GM12878 (cell line): Measurements from ENCODE around the gene ZDHHC19. TPM values are rescaled to one million over a fixed set of nuclear protein-coding genes. Genes with fewer than 3 reads are reported as not detected.

Experiments
- ATAC-seq: fragments of 200-7000 bp; cut with Tn5 transposase; 3 replicates; pipeline ENCODE4 v1.9.1; 2020; ENCODE audit warnings: mild to moderate bottlenecking, moderate library complexity
- BruUV-seq: library from RNA; stranded (reverse); fragments of 400-500 nt; replicated peaks from 2 replicates; lab custom pipeline; 2021; lab: Mats Ljungman, UMichigan
- CTCF ChIA-PET: fragments of 300-600 bp; sonication (Branson Sonifier 250); formaldehyde crosslinking; extraction: SDS; loops from one replicate; lab custom pipeline; 2021; ENCODE audit warnings: inconsistent platforms; lab: Yijun Ruan, JAX
- POLR2A ChIA-PET: fragments of 350-600 bp; formaldehyde crosslinking; extraction: SDS; loops from one replicate; lab custom pipeline; 2021; ENCODE audit warnings: inconsistent platforms; lab: Charles Lee
- RAD21 ChIA-PET: fragments of 300-600 bp; sonication (Branson Sonifier 250); formaldehyde crosslinking; loops from one replicate; lab custom pipeline; 2023; ENCODE audit warnings: antibody characterized with exemption; ENCODE audit not compliant: unreplicated experiment; lab: Charles Lee
- SMC1A ChIA-PET: fragments of 300-600 bp; sonication (Branson Sonifier 250); formaldehyde crosslinking; loops from one replicate; lab custom pipeline; 2023; ENCODE audit not compliant: unreplicated experiment, uncharacterized antibody; lab: Charles Lee
- DNase-seq: peaks from one replicate; pipeline ENCODE4 v3.0.0-alpha.2; 2011; ENCODE audit warnings: low read depth, low spot score
- FAIRE-seq: peaks from 3 replicates; lab custom pipeline; 2011; peaks lifted over from hg19 to GRCh38; lab: Jason Lieb, UNC
- H2AFZ ChIP-seq: 2 replicates; pipeline ENCODE4 v1.6.0; 2011; ENCODE audit warnings: low read depth, low read length, control low read depth; ENCODE audit not compliant: control insufficient read depth
- H3K27ac ChIP-seq: 2 replicates; pipeline ENCODE4 v1.5.1; 2011; ENCODE audit warnings: control low read depth; ENCODE audit not compliant: control insufficient read depth, insufficient read depth
- H3K27me3 ChIP-seq, 2 experiments: replicated peaks in 1 of 2; 2 replicates each; pipeline versions ENCODE4 v1.6.0 to v1.6.1; 2011; ENCODE audit warnings: low read length in 1 of 2; ENCODE audit not compliant: control insufficient read depth in 2 of 2, insufficient read depth in 2 of 2
- H3K36me3 ChIP-seq, 2 experiments: 2 replicates each; pipeline ENCODE4 v1.5.1; 2011; ENCODE audit warnings: low read length in 1 of 2; ENCODE audit not compliant: control insufficient read depth in 2 of 2, insufficient read depth in 2 of 2
- H3K4me1 ChIP-seq: 2 replicates; pipeline ENCODE4 v1.6.1; 2011; ENCODE audit warnings: mild to moderate bottlenecking, low read length, moderate library complexity, mixed read lengths; ENCODE audit not compliant: control insufficient read depth, insufficient read depth
- H3K4me2 ChIP-seq: 2 replicates; pipeline ENCODE4 v1.6.0; 2011; ENCODE audit warnings: control low read depth; ENCODE audit not compliant: control insufficient read depth, insufficient read depth
- H3K4me3 ChIP-seq: fragments of 200-600 bp; sonication (generic); 2 replicates; pipeline ENCODE4 v1.5.1; 2016
- H3K79me2 ChIP-seq: 2 replicates; pipeline ENCODE4 v1.6.0; 2011; ENCODE audit warnings: low read length; ENCODE audit not compliant: control insufficient read depth, insufficient read depth
- H3K9ac ChIP-seq: 2 replicates; pipeline ENCODE4 v1.8.0; 2011; ENCODE audit warnings: low read length, control low read depth, mixed read lengths; ENCODE audit not compliant: control insufficient read depth, insufficient read depth
- H3K9me3 ChIP-seq: replicated peaks from 3 replicates; pipeline ENCODE4 v1.5.1; 2011; ENCODE audit warnings: mild to moderate bottlenecking, low read length; ENCODE audit not compliant: control insufficient read depth, insufficient read depth
- H4K20me1 ChIP-seq: 2 replicates; pipeline ENCODE4 v1.6.0; 2011; ENCODE audit not compliant: control insufficient read depth, insufficient read depth
- BCL11A ChIP-seq: IDR thresholded peaks from 2 replicates; pipeline ENCODE4 v1.6.1; 2011; ENCODE audit warnings: low read depth, low read length
- BRCA1 ChIP-seq: IDR thresholded peaks from 2 replicates; pipeline ENCODE4 v1.6.1; 2011; ENCODE audit warnings: low read depth, low read length, improper control_type of control experiment
- CBFB ChIP-seq: IDR thresholded peaks from 2 replicates; pipeline ENCODE4 v1.6.1; 2016; ENCODE audit warnings: antibody characterized with exemption, low read depth
- CBX3 ChIP-seq: fragments of 200-600 bp; sonication (generic); IDR thresholded peaks from 2 replicates; pipeline ENCODE4 v1.6.1; 2016; ENCODE audit warnings: low read depth, borderline replicate concordance
- CEBPB ChIP-seq, 2 experiments: fragments of 150-350 bp in 1 of 2; IDR thresholded peaks; 2 replicates each; pipeline ENCODE4 v1.6.1; 2012 to 2014; ENCODE audit warnings: low read depth in 2 of 2, low read length in 2 of 2, borderline replicate concordance in 1 of 2, inconsistent platforms in 1 of 2
- FOXM1 ChIP-seq: IDR thresholded peaks from 2 replicates; pipeline ENCODE4 v1.6.1; 2012; ENCODE audit warnings: low read depth, mild to moderate bottlenecking, inconsistent platforms, low read length, moderate library complexity
- HSF1 ChIP-seq: fragments of 150-350 bp; IDR thresholded peaks from 2 replicates; pipeline ENCODE4 v1.6.1; 2014; ENCODE audit warnings: mild to moderate bottlenecking, low read depth, low read length
- IKZF1 ChIP-seq: fragments of 450-650 bp; conservative IDR thresholded peaks from 2 replicates; pipeline ENCODE4 v1.6.1; 2017; ENCODE audit warnings: antibody characterized with exemption, mild to moderate bottlenecking
- IKZF2 ChIP-seq, 2 experiments: fragments of 450-650 bp; IDR thresholded peaks; 2 replicates each; pipeline ENCODE4 v1.6.1; 2017; ENCODE audit warnings: mild to moderate bottlenecking in 2 of 2, moderate library complexity in 2 of 2
- IRF4 ChIP-seq: IDR thresholded peaks from 2 replicates; pipeline ENCODE4 v1.6.1; 2011; ENCODE audit warnings: low read depth, low read length
- MEF2B ChIP-seq: fragments of 450-650 bp; IDR thresholded peaks from 2 replicates; pipeline ENCODE4 v1.6.1; 2018; ENCODE audit warnings: mild to moderate bottlenecking, moderate library complexity; ENCODE audit not compliant: partially characterized antibody, poor library complexity, severe bottlenecking
- MXI1 ChIP-seq: fragments of 150-350 bp; IDR thresholded peaks from 2 replicates; pipeline ENCODE4 v1.6.1; 2011; ENCODE audit warnings: low read depth, mild to moderate bottlenecking, inconsistent platforms, low read length, improper control_type of control experiment
- MYB ChIP-seq: fragments of 150-350 bp; IDR thresholded peaks from 2 replicates; pipeline ENCODE4 v1.6.1; 2014; ENCODE audit warnings: mild to moderate bottlenecking, low read depth, low read length, borderline replicate concordance
- NR2C1 ChIP-seq: fragments of 450-650 bp; IDR thresholded peaks from 2 replicates; pipeline ENCODE4 v1.6.1; 2017; ENCODE audit warnings: antibody characterized with exemption, mild to moderate bottlenecking, moderate library complexity
- POLR2AphosphoS5 ChIP-seq: IDR thresholded peaks from 2 replicates; pipeline ENCODE4 v1.6.1; 2011; ENCODE audit warnings: mild to moderate bottlenecking, low read length, inconsistent platforms
- SPI1 ChIP-seq: IDR thresholded peaks from 2 replicates; pipeline ENCODE4 v1.6.1; 2011; ENCODE audit warnings: low read depth, mild to moderate bottlenecking, low read length, moderate library complexity, borderline replicate concordance; ENCODE audit not compliant: insufficient read depth
- STAT1 ChIP-seq: fragments of 450-650 bp; conservative IDR thresholded peaks from 2 replicates; pipeline ENCODE4 v1.6.1; 2014; ENCODE audit warnings: antibody characterized with exemption, mild to moderate bottlenecking
- TARDBP ChIP-seq: IDR thresholded peaks from 2 replicates; pipeline ENCODE4 v1.6.1; 2016; ENCODE audit warnings: borderline replicate concordance
- YBX1 ChIP-seq: fragments of 450-650 bp; IDR thresholded peaks from 2 replicates; pipeline ENCODE4 v1.6.1; 2016; ENCODE audit warnings: antibody characterized with exemption
- WGBS: methylation state at CpG from one replicate; pipeline ENCODE4 v1.1.6; 2016; ENCODE audit warnings: low lambda C conversion rate; ENCODE audit not compliant: insufficient replicate concordance, insufficient coverage; ENCODE audit errors: missing lambda C conversion rate; 5-methylcytosine and 5-hydroxymethylcytosine counted together
- in situ Hi-C: fragments of 300-500 bp; cut with MboI; formaldehyde crosslinking; loops from 9 replicates; pipeline ENCODE4 v1.14.3; 2018; ENCODE audit warnings: mixed read lengths
- intact Hi-C: fragments of 100-400 bp; cut with micrococcal nuclease; formaldehyde crosslinking; loops from one replicate; pipeline ENCODE4 v1.14.2; 2022; ENCODE audit not compliant: unreplicated experiment
- polyA plus RNA-seq, 11 experiments: library from polyadenylated mRNA; depleted of rRNA in 4 of 11; unstranded in 6 of 11; stranded (reverse) in 5 of 11; fragments of >200 nt; fragmentation: Nextera tagmentation in 4 of 11; fragmentation: Illumina TruSeq in 1 of 11; extraction: Ambion mirVana in 4 of 11; extraction: Trizol in 1 of 11; gene quantifications; 1 replicate in 1 of 11; 2 replicates in 10 of 11; pipeline versions ENCODE4 v1.2.1 to v1.2.3, GENCODE V29; 2011 to 2016; ENCODE audit warnings: inconsistent platforms in 2 of 11, missing spikeins in 2 of 11, low read depth in 1 of 11
- total RNA-seq, 4 experiments: library from RNA; depleted of rRNA in 3 of 4; stranded (reverse); fragments of >200 nt in 3 of 4; fragmentation: Illumina TruSeq in 1 of 4; extraction: Trizol in 1 of 4; gene quantifications; 2 replicates each; pipeline versions ENCODE4 v1.2.1 to v1.2.3, GENCODE V29; 2013 to 2021
- TF ChIP-seq, protein P1 (sequence below): fragments of 450-650 bp; IDR thresholded peaks from 2 replicates; pipeline ENCODE4 v1.6.1; 2018; ENCODE audit warnings: mild to moderate bottlenecking, low read depth, moderate library complexity; ENCODE audit not compliant: partially characterized antibody
- TF ChIP-seq, protein P2 (sequence below): fragments of 450-650 bp; IDR thresholded peaks from 2 replicates; pipeline ENCODE4 v1.6.1; 2017; ENCODE audit warnings: mild to moderate bottlenecking

The ZDHHC19 gene
- total and polyA plus RNA-seq, 10 of the 15 experiments (the other 5 are each of a cell fraction or from before 2014, with no cell fraction given) = 0.26 TPM; not detected in 9

DNA sequence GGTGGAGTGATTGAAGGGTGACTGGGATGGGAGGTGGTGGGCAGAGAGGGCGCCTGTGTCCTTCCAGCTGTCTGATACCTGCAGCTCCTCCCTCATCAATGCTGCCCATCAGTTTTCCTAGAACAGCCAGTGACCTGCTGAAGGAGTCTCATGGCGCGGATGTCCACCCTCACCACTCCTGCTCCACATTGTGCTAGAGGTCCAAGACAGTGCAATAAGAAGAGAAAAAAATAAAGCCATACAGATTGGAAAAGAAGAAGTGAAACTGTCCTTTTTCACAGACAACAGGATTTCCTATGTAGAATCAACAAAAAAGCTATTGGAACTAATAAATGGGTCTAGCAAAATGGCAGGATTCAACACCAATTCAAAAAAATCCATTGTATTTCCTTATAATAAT, 7.4 kb downstream of the ZDHHC19 start:
- no peaks in the 10 kb centered on the region; the same call in 2 of the 3 replicates for H3K9me3 ChIP-seq
- ChIA-PET POLR2A (no interaction called here), RAD21 (interaction anchor here (1.4 kb wide), 1 partner anchor 130 kb away, joined by 4 read pairs; no protein-coding TSS in a partner anchor), CTCF (interaction anchor here (0.5 to 2.4 kb wide), 4 partner anchors 17 to 284 kb away, joined by 3 to 8 read pairs (median 3); no protein-coding TSS in a partner anchor), SMC1A (interaction anchor here (1.2 kb wide), 1 partner anchor 131 kb away, joined by 4 read pairs; no protein-coding TSS in a partner anchor)
- WGBS = 26% methylated on average over 3 of the region's 3 CpGs
- H3K27ac ChIP-seq = no peak overlapping the region
- H3K4me3 ChIP-seq = no peak overlapping the region
- ATAC-seq (peak; percentile 60), FAIRE-seq (no peak), DNase-seq (no peak)
- no TSS peak for BruUV-seq
- H3K27me3 ChIP-seq = no peaks in the 10 kb centered on the region
- no peaks in the 10 kb centered on the region for H3K79me2 ChIP-seq
- no peaks in the 10 kb centered on the region for H3K36me3 ChIP-seq
- in situ Hi-C loops (no loop called here), intact Hi-C loops (no loop called here)
- peaks cover 10% of the 10 kb centered on the region for H3K4me1 ChIP-seq
- no peak overlapping the region for H3K9ac ChIP-seq
- no peak overlapping the region for H3K4me2 ChIP-seq
- H2AFZ ChIP-seq = no peak overlapping the region
- no peaks in the 10 kb centered on the region for H4K20me1 ChIP-seq
- no peak for TF ChIP-seq CEBPB (IDR thresholded peaks at IDR 0.05; ENCODE audit: borderline replicate concordance in 1 of 2, low read depth in 2 of 2, low read length in 2 of 2)
- TF ChIP-seq MEF2B = no peak
- no peak for TF ChIP-seq BRCA1
- TF ChIP-seq YBX1 = no peak
- TF ChIP-seq MXI1 = no peak
- no peak for TF ChIP-seq IRF4
- no peak for TF ChIP-seq POLR2AphosphoS5
- peak; percentile 88 for TF ChIP-seq SPI1
- no peak for TF ChIP-seq CBFB
- TF ChIP-seq MYB = no peak
- no peak for TF ChIP-seq BCL11A
- TF ChIP-seq, protein P1, sequence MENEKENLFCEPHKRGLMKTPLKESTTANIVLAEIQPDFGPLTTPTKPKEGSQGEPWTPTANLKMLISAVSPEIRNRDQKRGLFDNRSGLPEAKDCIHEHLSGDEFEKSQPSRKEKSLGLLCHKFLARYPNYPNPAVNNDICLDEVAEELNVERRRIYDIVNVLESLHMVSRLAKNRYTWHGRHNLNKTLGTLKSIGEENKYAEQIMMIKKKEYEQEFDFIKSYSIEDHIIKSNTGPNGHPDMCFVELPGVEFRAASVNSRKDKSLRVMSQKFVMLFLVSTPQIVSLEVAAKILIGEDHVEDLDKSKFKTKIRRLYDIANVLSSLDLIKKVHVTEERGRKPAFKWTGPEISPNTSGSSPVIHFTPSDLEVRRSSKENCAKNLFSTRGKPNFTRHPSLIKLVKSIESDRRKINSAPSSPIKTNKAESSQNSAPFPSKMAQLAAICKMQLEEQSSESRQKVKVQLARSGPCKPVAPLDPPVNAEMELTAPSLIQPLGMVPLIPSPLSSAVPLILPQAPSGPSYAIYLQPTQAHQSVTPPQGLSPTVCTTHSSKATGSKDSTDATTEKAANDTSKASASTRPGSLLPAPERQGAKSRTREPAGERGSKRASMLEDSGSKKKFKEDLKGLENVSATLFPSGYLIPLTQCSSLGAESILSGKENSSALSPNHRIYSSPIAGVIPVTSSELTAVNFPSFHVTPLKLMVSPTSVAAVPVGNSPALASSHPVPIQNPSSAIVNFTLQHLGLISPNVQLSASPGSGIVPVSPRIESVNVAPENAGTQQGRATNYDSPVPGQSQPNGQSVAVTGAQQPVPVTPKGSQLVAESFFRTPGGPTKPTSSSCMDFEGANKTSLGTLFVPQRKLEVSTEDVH = no peak
- TF ChIP-seq HSF1 = no peak
- no peak for TF ChIP-seq STAT1
- TF ChIP-seq IKZF1 = 0 out of 2 replicates have a peak, but pooled peaks have one; percentile 18
- TF ChIP-seq CBX3 = no peak
- TF ChIP-seq FOXM1 = no peak
- TF ChIP-seq NR2C1 = no peak
- TF ChIP-seq IKZF2 (IDR thresholded peaks at IDR 0.05) = peak; percentile 36 to 47; a peak in 2 of 4 replicates
- TF ChIP-seq, protein P2, sequence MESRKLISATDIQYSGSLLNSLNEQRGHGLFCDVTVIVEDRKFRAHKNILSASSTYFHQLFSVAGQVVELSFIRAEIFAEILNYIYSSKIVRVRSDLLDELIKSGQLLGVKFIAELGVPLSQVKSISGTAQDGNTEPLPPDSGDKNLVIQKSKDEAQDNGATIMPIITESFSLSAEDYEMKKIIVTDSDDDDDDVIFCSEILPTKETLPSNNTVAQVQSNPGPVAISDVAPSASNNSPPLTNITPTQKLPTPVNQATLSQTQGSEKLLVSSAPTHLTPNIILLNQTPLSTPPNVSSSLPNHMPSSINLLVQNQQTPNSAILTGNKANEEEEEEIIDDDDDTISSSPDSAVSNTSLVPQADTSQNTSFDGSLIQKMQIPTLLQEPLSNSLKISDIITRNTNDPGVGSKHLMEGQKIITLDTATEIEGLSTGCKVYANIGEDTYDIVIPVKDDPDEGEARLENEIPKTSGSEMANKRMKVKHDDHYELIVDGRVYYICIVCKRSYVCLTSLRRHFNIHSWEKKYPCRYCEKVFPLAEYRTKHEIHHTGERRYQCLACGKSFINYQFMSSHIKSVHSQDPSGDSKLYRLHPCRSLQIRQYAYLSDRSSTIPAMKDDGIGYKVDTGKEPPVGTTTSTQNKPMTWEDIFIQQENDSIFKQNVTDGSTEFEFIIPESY = no peak
- no peak for TF ChIP-seq TARDBP
